ENCODE results near the gene GPATCH8.

GRCh38 chr17:44408786-44409185 is 94.4 kb downstream of the GPATCH8 start:
- TF ChIP-seq POLR2A (IDR thresholded peaks at IDR 0.05; ENCODE audit: low read depth, low read length) (no peak), NR2C2 (IDR thresholded peaks at IDR 0.05; ENCODE audit: borderline replicate concordance, control insufficient read depth, insufficient read length, low read depth) (no peak), BRCA1 (IDR thresholded peaks at IDR 0.05; ENCODE audit: low read depth, low read length) (no peak)
- TF ChIP-seq, protein P1, sequence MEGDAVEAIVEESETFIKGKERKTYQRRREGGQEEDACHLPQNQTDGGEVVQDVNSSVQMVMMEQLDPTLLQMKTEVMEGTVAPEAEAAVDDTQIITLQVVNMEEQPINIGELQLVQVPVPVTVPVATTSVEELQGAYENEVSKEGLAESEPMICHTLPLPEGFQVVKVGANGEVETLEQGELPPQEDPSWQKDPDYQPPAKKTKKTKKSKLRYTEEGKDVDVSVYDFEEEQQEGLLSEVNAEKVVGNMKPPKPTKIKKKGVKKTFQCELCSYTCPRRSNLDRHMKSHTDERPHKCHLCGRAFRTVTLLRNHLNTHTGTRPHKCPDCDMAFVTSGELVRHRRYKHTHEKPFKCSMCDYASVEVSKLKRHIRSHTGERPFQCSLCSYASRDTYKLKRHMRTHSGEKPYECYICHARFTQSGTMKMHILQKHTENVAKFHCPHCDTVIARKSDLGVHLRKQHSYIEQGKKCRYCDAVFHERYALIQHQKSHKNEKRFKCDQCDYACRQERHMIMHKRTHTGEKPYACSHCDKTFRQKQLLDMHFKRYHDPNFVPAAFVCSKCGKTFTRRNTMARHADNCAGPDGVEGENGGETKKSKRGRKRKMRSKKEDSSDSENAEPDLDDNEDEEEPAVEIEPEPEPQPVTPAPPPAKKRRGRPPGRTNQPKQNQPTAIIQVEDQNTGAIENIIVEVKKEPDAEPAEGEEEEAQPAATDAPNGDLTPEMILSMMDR (IDR thresholded peaks at IDR 0.05 in 2 of 3, conservative IDR thresholded peaks at IDR 0.05 in 1 of 3; ENCODE audit: control insufficient read depth in 2 of 3, extremely low read depth in 1 of 3, insufficient read depth in 1 of 3, low read depth in 3 of 3, low read length in 3 of 3) = no peak
- TF ChIP-seq, protein P2, sequence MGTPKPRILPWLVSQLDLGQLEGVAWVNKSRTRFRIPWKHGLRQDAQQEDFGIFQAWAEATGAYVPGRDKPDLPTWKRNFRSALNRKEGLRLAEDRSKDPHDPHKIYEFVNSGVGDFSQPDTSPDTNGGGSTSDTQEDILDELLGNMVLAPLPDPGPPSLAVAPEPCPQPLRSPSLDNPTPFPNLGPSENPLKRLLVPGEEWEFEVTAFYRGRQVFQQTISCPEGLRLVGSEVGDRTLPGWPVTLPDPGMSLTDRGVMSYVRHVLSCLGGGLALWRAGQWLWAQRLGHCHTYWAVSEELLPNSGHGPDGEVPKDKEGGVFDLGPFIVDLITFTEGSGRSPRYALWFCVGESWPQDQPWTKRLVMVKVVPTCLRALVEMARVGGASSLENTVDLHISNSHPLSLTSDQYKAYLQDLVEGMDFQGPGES (IDR thresholded peaks at IDR 0.05) = no peak

Data from GM12878 (cell line).